Natural killer cell (primary cell): ENCODE results near the gene SMC6. TPM values are rescaled to one million over a fixed set of nuclear protein-coding genes. Genes with fewer than 3 reads are reported as not detected.

Experiments
- ATAC-seq, 3 donors: fragments of 150-1000 bp in 2 of 3; fragments of 200-7000 bp in 1 of 3; cut with Tn5 transposase; 1 replicate in 1 of 3; 2 replicates in 2 of 3; pipeline ENCODE4 v1.10.0; 2021; ENCODE audit warnings: mild to moderate bottlenecking in 2 of 3, moderate library complexity in 2 of 3
- DNase-seq, 2 donors: peaks; one replicate each; pipeline versions ENCODE4 v3.0.0 to v3.0.0-alpha.2; 2013 to 2021; ENCODE audit warnings: mixed read lengths in 1 of 2
- H3K27ac ChIP-seq: one replicate; pipeline ENCODE4 v1.5.1; 2013; ENCODE audit warnings: mild to moderate bottlenecking, low read length
- H3K27me3 ChIP-seq: one replicate; pipeline ENCODE4 v1.6.1; 2013; ENCODE audit warnings: low read length; ENCODE audit not compliant: control insufficient read depth, insufficient read depth
- H3K36me3 ChIP-seq: one replicate; pipeline ENCODE4 v1.6.1; 2013; ENCODE audit warnings: low read length; ENCODE audit not compliant: control insufficient read depth, insufficient read depth
- H3K4me1 ChIP-seq: one replicate; pipeline ENCODE4 v1.6.1; 2013; ENCODE audit warnings: low read length; ENCODE audit not compliant: control insufficient read depth, insufficient read depth
- H3K4me3 ChIP-seq: one replicate; pipeline ENCODE4 v1.5.1; 2013; ENCODE audit warnings: low read length
- H3K9me3 ChIP-seq: one replicate; pipeline ENCODE4 v1.6.1; 2013; ENCODE audit warnings: low read length; ENCODE audit not compliant: control insufficient read depth, insufficient read depth
- H3K27ac Mint-ChIP-seq, 2 donors: one replicate each; pipeline ENCODE4 v1.8.0; 2022; ENCODE audit warnings: mild to moderate bottlenecking in 2 of 2, mixed read lengths in 2 of 2, moderate library complexity in 1 of 2
- H3K27me3 Mint-ChIP-seq, 2 donors: one replicate each; pipeline ENCODE4 v1.8.0; 2022; ENCODE audit warnings: low read depth in 2 of 2, mixed read lengths in 2 of 2
- H3K36me3 Mint-ChIP-seq: one replicate; pipeline ENCODE4 v1.8.0; 2022; ENCODE audit warnings: mixed read lengths
- H3K4me1 Mint-ChIP-seq, 2 donors: one replicate each; pipeline ENCODE4 v1.8.0; 2022; ENCODE audit warnings: mixed read lengths in 2 of 2
- H3K4me3 Mint-ChIP-seq: one replicate; pipeline ENCODE4 v1.8.0; 2022; ENCODE audit warnings: mild to moderate bottlenecking, moderate library complexity, mixed read lengths
- H3K9me3 Mint-ChIP-seq, 2 donors: one replicate each; pipeline ENCODE4 v1.8.0; 2022; ENCODE audit warnings: mixed read lengths in 2 of 2
- CTCF ChIP-seq: fragments of 200-600 bp; IDR thresholded peaks from one replicate; pipeline ENCODE4 v1.8.0; 2022; ENCODE audit warnings: antibody characterized with exemption
- WGBS: methylation state at CpG from one replicate; pipeline ENCODE4 v1.1.7; 2013; ENCODE audit warnings: missing lambda C conversion rate; ENCODE audit not compliant: insufficient coverage; 5-methylcytosine and 5-hydroxymethylcytosine counted together
- intact Hi-C: fragments of 100-400 bp; cut with micrococcal nuclease; formaldehyde crosslinking; loops from one replicate; pipeline ENCODE4 v1.14.2; 2022
- total RNA-seq, 4 donors: library from RNA; stranded (reverse); fragments of 120-200 nt in 1 of 4; gene quantifications; one replicate each; pipeline versions ENCODE4 v1.2.3 to v1.2.4, GENCODE V29; 2013 to 2022

SMC6 gene
- total RNA-seq, 3 donors from 2014 or later (not counting 1 experiment from before 2014, with no cell fraction given): 14.0 to 22.3 (median 20.6) TPM

- H3K9me3 Mint-ChIP-seq: no peaks in the 10 kb centered on the region
- H3K4me1 Mint-ChIP-seq: no peaks in the 10 kb centered on the region
- intact Hi-C loops: no loop called here
- DNase-seq (no peak), ATAC-seq (no peak)
- H3K4me3 ChIP-seq: no peak overlapping the region
- no peaks in the 10 kb centered on the region for H3K9me3 ChIP-seq
- peaks cover 48% of the 10 kb centered on the region for H3K36me3 ChIP-seq
- no peak overlapping the region for H3K4me3 Mint-ChIP-seq
- 91% methylated on average over 1 of the region's 1 CpG for WGBS
- peaks cover 7% of the 10 kb centered on the region for H3K36me3 Mint-ChIP-seq
- no peaks in the 10 kb centered on the region for H3K4me1 ChIP-seq
- H3K27ac Mint-ChIP-seq: no peak overlapping the region
- no peaks in the 10 kb centered on the region for H3K27me3 Mint-ChIP-seq
- H3K27ac ChIP-seq: no peak overlapping the region
- no peaks in the 10 kb centered on the region for H3K27me3 ChIP-seq
- TF ChIP-seq CTCF: no peak
Observed at GRCh38 chr2:17664534-17664933, 89.1 kb downstream of the SMC6 start.

DNA sequence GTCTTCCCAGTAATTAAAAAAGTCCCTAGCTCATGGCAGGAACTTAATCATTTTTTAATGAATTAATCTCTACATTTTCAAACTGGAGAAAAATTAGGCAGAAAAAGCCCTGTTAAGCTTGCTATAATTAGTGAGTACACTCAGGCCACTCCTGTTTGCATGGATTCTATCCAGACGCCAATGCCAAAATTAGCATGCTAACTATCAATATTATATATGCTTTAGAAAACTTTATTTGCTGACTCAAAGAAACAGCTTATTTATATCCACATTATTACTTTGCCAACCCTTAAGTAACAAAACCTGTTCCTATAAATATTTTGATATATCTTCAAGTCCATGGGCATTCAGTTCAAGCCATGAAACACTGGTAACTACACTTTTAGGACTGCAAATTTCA, 90.9 kb downstream of the SMC6 start:
- H3K9me3 ChIP-seq: no peaks in the 10 kb centered on the region
- peaks cover 36% of the 10 kb centered on the region for H3K36me3 ChIP-seq
- no peak for DNase-seq
- Mint-ChIP-seq H3K27me3 (no peaks in the 10 kb centered on the region), H3K9me3 (no peaks in the 10 kb centered on the region), H3K36me3 (no peaks in the 10 kb centered on the region), H3K27ac (no peak overlapping the region), H3K4me1 (no peaks in the 10 kb centered on the region), H3K4me3 (no peak overlapping the region)
- ATAC-seq: no peak
- H3K27me3 ChIP-seq: no peaks in the 10 kb centered on the region
- no peak overlapping the region for H3K27ac ChIP-seq
- no peak for TF ChIP-seq CTCF
- no peaks in the 10 kb centered on the region for H3K4me1 ChIP-seq
- no peak overlapping the region for H3K4me3 ChIP-seq
- no CpG with 5 or more reads among the region's 1 CpG for WGBS
- intact Hi-C loops: no loop called here

DNA sequence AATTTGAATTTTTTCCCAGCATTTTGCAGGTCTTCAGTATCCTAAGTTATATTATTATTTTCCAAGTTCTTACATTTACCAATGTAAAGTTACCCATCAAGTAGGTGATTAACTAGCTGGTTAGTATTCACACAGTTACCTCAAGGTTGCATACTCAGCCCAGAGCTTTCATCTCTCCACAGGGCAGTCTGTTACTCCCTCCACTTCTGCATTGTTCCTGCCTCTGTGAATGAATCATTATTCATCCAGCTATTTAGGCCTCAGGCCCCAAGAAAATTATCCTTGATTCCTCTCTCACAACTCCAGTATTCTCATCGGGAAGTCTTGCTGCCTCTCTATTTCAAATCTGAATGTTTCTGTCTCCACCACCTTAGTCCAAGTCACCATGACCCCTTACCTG, 92.2 kb downstream of the SMC6 start:
- H3K27ac ChIP-seq: no peak overlapping the region
- H3K27me3 Mint-ChIP-seq: no peaks in the 10 kb centered on the region
- H3K9me3 ChIP-seq: no peaks in the 10 kb centered on the region
- H3K4me3 ChIP-seq: no peak overlapping the region
- H3K9me3 Mint-ChIP-seq: no peaks in the 10 kb centered on the region
- peaks cover 36% of the 10 kb centered on the region for H3K36me3 ChIP-seq
- no peak for ATAC-seq
- H3K4me1 ChIP-seq: no peaks in the 10 kb centered on the region
- no peaks in the 10 kb centered on the region for H3K36me3 Mint-ChIP-seq
- DNase-seq: no peak
- TF ChIP-seq CTCF: no peak
- no peaks in the 10 kb centered on the region for H3K4me1 Mint-ChIP-seq
- WGBS: 98% methylated on average over 1 of the region's 1 CpG
- no peak overlapping the region for H3K4me3 Mint-ChIP-seq
- intact Hi-C loops: no loop called here
- H3K27ac Mint-ChIP-seq: no peak overlapping the region
- no peaks in the 10 kb centered on the region for H3K27me3 ChIP-seq

- no peaks in the 10 kb centered on the region for H3K9me3 Mint-ChIP-seq
- H3K4me1 Mint-ChIP-seq: no peaks in the 10 kb centered on the region
- DNase-seq (no peak), ATAC-seq (no peak)
- no peaks in the 10 kb centered on the region for H3K27me3 Mint-ChIP-seq
- Histone ChIP-seq H3K27me3 (no peaks in the 10 kb centered on the region), H3K36me3 (peaks cover 24% of the 10 kb centered on the region), H3K27ac (no peak overlapping the region), H3K4me1 (no peaks in the 10 kb centered on the region), H3K4me3 (no peak overlapping the region), H3K9me3 (no peaks in the 10 kb centered on the region)
- WGBS: 97% methylated on average over 4 of the region's 4 CpGs
- no peak overlapping the region for H3K4me3 Mint-ChIP-seq
- intact Hi-C loops: no loop called here
- H3K36me3 Mint-ChIP-seq: no peaks in the 10 kb centered on the region
- H3K27ac Mint-ChIP-seq: no peak overlapping the region
- TF ChIP-seq CTCF: no peak
Observed at GRCh38 chr2:17660219-17660618, 93.4 kb downstream of the SMC6 start.
